Suppressor macrophage treated with lipopolysaccharide for 4 hours (primary cell): ENCODE measurements around the gene KLHDC7B.
"Not testable (repeated sequence)": the region's sequence is repeated elsewhere in the genome, so short reads cannot be mapped to it uniquely, and the experiment has no call there.

Source experiments
- DNase-seq: peaks from one replicate; pipeline ENCODE4 v3.0.0-alpha.2; 2020

KLHDC7B gene

GRCh38 chr22:50517495-50518260 lies 28.0 kb upstream of the KLHDC7B start:
- no peak for DNase-seq

- no peak for DNase-seq
These were observed 27.1 kb upstream of the KLHDC7B start for GRCh38 chr22:50518606-50519005.

- DNase-seq, result no peak
These were observed 26.5 kb upstream of the KLHDC7B start for GRCh38 chr22:50519151-50519550.

- not testable (repeated sequence) for DNase-seq
These were observed 25.5 kb upstream of the KLHDC7B start for GRCh38 chr22:50520184-50520583.

- no peak for DNase-seq
These were observed 24.8 kb upstream of the KLHDC7B start for GRCh38 chr22:50520826-50521453.

GRCh38 chr22:50521710-50522109 lies 24.0 kb upstream of the KLHDC7B start:
- no peak for DNase-seq

- no peak for DNase-seq
These were observed 23.4 kb upstream of the KLHDC7B start for GRCh38 chr22:50522208-50522805.

- peak; percentile 19 for DNase-seq
These were observed 22.8 kb upstream of the KLHDC7B start for GRCh38 chr22:50522806-50523438.

GRCh38 chr22:50523458-50523805 lies 22.3 kb upstream of the KLHDC7B start:
- DNase-seq, result no peak

- DNase-seq, result peak; percentile 22
These were observed 21.7 kb upstream of the KLHDC7B start for GRCh38 chr22:50523806-50524675.

- no peak for DNase-seq
These were observed 21.0 kb upstream of the KLHDC7B start for GRCh38 chr22:50524676-50525103.

GRCh38 chr22:50525104-50525857 lies 20.4 kb upstream of the KLHDC7B start, which contains the start of gene SCO2:
SCO2 (minus strand) TSS chr22:50525598; CDS start chr22:50524411, 1,187 bp downstream.
- peak; percentile 98 for DNase-seq

- no peak for DNase-seq
These were observed 19.9 kb upstream of the KLHDC7B start for GRCh38 chr22:50525858-50526107.

- DNase-seq, result peak; percentile 86
These were observed 19.4 kb upstream of the KLHDC7B start for GRCh38 chr22:50526108-50526833.

GRCh38 chr22:50526834-50527801 lies 18.6 kb upstream of the KLHDC7B start:
- DNase-seq, result peak; percentile 72

- peak; percentile 34 for DNase-seq
These were observed 17.6 kb upstream of the KLHDC7B start for GRCh38 chr22:50527921-50528681.

- DNase-seq, result peak; percentile 31
These were observed 16.9 kb upstream of the KLHDC7B start for GRCh38 chr22:50528682-50529415.

- peak; percentile 73 for DNase-seq
These were observed 16.2 kb upstream of the KLHDC7B start for GRCh38 chr22:50529416-50529896.
